ENCODE measurements around the gene CBFA2T3.

- TF ChIP-seq CTCF (IDR thresholded peaks at IDR 0.05) (no peak), EZH2 (IDR thresholded peaks at IDR 0.05; ENCODE audit: borderline replicate concordance, insufficient read depth, low read depth, low read length, poor library complexity, severe bottlenecking) (no peak)
Observed at GRCh38 chr16:88938119-88938776, 38.8 kb downstream of the CBFA2T3 start.

Data from B cell (primary cell).